Measurements from ENCODE around the gene MRPL2.

The MRPL2 gene

DNA sequence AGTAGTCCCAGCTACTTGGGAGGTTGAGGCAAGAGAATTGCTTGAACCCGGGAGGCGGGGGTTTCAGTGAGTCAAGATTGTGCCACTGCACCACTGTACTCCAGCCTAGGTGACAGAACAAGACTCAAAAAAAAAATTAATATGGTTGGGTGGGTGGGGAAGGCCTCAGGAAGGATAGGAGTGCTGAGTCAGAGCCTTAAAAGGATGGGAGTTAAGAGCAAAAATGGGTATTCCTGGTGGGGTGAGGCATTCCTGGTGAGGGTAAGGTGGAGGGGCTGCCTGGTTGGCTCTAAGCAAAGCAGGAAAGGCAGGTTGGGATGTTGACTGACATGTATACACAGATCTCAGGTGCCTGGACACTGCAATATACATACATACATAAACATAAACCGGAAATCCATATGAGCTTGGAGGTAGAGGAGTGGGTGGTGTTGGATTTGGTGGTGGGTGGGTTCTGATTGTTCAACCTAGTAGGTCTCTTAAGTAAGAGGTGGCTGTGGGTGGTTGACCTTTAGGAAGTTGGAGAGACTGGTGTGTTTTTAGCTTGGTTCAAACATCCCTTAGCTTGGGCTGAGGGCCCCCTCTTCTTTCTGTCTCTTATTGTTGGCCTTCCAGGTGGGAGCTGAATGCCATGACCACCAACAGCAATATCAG, 39.1 kb downstream of the MRPL2 start:
- DNase-seq (ENCODE audit: low spot score) = no peak

DNA sequence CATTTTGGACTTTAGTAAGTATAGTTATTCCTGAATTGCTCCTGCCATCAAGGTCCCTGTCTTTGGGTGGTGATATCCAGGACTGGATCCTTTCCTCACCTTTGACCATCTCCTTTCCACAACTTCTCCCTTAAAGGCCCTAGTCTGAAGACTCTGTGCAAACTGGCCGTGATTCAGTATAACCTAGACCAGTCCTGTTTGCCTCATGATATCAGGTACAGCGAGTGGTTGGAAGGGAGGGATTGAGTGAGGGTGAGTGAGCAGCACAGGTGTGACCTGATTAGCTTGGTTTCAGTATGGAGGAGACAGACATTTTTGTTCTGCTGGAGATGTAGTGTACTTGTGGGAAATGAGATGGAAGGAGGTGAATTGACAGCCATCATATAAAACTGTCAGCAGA, 40.1 kb downstream of the MRPL2 start:
- DNase-seq (ENCODE audit: low spot score) = no peak

DNA sequence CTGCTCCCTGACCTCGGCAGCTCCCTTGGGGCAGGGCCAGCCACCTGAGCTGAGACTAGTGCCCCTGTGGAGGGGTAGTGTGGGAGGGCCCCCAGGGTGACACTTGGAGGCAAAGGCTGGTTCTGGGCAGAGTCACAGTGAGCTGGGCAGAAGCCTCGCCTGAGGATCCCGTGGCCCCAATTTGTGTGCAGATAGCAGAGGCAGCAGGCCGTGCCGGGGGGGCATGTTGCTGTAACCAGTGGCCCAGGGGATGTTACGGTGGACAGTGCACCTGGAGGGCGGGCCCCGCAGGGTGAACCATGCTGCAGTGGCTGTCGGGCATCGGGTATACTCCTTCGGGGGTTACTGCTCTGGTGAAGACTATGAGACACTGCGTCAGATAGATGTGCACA, 42.3 kb downstream of the MRPL2 start:
- DNase-seq (ENCODE audit: low spot score) = no peak

DNA sequence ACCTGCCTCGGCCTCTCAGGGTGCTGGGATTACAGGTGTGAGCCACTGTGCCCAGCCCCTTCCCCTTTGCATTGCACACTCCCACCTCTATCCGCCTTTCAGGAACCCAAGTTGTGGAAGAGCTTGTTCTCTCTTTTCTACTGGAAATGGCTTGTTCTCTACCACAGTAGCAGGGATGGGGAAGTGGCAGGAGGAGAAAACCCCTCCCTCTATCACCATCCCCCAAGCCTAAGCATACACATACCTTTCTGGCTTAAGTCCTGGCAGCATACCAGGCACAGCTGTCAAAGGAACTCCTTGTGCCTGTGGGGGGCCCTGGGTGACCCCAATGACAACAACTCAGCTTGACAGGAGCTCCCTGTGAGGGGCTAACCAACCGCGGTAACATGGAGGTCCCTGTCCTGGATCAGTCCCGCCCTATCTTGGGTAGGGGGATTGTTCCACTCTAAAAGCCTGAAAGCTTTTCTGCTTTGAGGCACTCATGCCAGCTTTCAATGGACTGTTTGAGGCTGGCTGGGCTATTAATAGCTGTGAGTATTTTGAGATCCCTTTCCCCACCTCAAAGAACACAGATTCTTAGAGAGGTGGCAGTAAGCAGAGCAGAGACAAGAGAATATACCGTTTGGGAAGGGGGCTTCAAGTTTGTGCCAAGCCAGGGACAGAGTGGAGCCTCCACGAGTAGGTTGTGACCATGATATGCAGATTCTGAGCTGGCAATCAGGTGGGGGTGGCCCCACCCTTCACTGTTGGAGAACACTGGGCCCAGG, 42.9 kb downstream of the MRPL2 start:
- DNase-seq (ENCODE audit: low spot score) = no peak

DNA sequence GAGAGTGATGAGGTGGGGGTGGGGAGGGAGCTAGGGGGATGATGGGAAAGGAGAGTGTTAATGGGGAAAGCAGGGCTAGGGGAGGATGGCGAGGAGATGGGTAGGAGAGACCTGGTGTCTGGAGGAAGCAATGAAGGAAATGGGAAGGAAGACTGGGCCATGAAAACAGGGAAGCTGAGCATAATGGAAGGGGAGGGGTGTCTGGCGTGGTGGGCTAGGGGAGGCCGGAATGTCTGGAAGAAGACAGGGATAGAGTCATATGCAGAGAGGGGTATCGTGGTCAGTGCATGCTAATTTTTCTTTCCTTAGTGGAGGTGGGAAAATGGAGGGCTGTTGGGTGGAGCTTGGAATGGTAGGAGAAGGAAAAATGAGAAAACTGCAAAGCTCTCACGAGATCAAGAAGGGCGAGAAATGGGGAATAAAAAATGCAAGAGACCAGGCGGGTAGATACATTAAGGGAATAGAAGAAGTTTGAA, 44.8 kb downstream of the MRPL2 start:
- DNase-seq (ENCODE audit: low spot score) = no peak

DNA sequence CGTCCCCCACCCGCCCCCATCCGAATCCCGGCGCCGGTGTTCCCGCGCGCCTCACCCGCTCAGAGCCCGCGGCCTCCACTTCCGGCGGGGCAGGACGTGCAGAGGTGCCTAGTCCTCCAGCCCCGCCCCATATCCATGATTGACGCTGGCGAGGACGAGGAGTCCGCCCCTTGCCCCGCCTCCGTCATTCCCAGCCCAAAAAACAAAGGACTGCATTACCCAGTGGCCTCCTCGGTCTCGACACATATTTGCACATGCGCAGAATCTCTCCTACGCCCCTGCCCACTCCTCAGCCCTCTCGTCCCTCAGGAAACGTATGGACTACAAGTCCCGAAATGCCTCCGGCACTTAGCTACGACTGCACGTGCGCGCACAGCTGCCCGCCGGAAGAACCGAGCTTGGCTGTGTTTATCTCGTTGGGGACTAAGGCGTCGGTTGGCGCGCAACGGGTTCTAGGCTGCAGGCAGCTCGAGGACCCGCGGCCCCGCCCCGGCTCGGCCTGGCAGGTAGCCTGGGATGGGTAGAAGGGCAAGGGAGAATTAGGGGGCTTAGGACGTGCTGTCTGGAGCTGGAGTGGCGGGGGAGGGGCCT, 45.3 kb downstream of the MRPL2 start, which contains the start of the genes KLHDC3 and MEA1:
Gene KLHDC3 (plus strand): TSS at position 407 of the 591 bp plus-strand sequence. CDS start 2,944 bp downstream, outside the sequence.
Gene MEA1 (minus strand): TSS at position 104 of the 591 bp plus-strand sequence. CDS start 133 bp downstream, outside the sequence.
- DNase-seq (ENCODE audit: low spot score) = peak; percentile 100

DNA sequence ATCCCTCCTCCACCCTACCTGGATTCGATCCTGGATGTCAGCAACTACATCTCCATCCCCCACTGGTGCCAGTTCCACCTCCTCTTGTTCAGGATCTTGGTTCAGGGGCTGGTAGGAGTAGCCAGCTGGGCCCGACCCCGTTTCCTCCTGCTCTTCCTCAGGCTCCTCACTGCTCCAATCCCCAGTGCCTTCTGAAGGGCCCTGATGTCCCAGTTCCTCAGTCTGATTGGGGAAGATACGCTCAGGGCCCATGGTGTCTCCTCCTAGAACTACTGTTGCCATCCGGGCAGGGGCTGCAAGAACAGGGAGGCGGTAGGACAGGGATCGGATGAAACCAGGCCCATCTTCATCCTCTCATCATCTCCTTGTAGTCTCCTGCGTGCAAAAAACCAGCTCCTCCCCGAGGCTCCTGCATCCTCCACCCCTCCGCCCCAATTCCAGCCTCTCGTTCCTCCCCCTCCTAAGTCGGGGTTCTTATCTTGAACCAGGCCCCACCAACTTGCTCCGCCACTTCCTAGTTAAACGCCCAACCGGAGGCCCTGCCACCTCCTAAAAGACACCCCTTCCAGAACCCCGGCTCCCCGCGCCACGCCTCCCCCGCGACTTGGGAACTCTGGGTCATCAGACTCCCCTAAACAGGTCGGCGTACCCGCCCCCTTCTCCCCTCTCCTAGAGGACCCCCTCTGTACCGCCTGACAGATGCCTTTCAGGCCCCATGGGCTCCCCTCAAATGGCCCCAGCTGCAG, 46.0 kb downstream of the MRPL2 start:
- DNase-seq (ENCODE audit: low spot score) = no peak

DNA sequence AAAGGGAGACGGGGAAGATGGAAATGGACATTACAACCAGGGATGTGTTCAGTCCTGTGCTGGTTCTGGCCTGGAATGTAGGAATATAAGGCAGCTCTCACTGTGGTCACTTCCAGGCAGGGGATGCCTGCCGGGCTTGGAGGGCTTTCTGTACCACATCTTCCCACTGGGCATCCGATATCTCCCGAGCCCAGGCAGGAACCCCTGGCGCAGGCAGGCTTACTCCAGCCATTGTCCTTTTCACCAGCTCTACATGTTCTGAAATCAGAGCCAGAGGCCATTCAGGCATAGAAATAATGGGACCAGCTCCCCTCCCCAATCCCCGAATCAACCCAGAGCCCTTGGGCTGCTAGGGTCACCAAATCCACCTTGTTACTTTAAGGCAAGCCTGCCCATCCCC, 46.9 kb downstream of the MRPL2 start:
- no peak for DNase-seq (ENCODE audit: low spot score)

DNA sequence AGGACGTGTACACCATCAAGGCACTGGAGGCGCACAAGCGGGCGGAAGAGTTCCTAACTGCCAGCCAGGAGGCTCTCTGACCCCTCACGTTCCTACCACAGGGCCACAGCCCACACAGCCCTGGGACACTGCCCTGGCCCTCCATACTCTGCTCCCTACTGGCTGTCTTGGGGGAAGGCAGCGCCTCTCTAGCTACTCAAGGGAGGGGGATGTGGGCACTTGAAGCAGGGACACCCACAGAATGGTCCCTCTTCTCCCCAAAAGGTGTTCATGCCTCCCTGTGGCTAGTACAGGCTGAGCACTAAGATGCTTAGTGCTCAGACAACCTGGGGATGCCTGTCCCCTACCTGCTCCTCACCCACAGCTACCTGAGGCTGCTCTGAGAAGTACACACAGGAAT, 48.0 kb downstream of the MRPL2 start:
- no peak for DNase-seq (ENCODE audit: low spot score)

DNA sequence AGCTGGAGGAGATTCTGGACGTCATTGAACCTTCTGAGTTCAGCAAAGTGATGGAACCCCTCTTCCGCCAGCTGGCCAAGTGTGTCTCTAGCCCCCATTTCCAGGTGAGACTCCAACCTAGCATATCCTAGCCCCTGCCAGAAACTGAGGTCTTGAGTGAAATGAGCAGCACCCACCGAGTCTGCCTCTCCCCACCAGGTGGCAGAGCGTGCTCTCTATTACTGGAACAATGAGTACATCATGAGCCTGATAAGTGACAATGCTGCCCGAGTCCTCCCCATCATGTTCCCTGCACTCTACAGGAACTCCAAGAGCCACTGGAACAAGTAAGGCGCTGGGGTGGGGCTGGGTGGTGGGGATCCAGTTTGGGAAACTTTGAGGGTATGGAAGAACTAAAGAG, 50.1 kb downstream of the MRPL2 start:
- no peak for DNase-seq (ENCODE audit: low spot score)

DNA sequence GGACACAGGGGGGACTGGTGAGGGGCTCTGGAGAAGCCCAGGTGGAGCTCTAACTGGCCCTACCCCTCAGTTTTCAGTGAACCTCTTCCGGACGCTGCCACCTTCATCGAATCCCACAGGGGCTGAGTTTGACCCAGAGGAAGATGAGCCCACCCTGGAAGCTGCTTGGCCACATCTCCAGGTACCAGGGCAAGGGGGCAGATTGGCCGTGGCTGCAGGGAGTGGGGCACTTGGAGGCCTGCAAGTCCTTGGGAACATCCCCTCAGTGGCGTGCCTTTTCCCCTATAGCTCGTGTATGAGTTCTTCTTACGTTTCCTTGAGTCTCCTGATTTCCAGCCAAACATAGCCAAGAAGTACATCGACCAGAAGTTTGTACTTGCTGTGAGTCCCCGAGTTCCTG, 52.1 kb downstream of the MRPL2 start:
- no peak for DNase-seq (ENCODE audit: low spot score)

DNA sequence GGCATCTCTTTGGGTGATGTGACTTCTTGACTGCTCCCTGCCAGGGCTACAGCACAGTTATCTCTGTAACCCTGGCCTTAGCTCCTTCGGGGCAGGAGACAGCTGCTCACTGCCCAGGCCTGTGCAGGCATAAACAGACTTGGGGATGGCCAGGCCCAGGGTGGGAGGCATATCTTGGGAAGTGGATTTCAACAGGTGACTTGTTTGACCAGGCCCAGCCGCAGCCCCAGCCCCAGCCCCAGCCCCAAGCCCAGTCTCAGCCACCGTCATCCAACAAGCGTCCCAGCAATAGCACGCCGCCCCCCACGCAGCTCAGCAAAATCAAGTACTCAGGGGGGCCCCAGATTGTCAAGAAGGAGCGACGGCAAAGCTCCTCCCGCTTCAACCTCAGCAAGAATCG, 53.0 kb downstream of the MRPL2 start:
- no peak for DNase-seq (ENCODE audit: low spot score)

DNA sequence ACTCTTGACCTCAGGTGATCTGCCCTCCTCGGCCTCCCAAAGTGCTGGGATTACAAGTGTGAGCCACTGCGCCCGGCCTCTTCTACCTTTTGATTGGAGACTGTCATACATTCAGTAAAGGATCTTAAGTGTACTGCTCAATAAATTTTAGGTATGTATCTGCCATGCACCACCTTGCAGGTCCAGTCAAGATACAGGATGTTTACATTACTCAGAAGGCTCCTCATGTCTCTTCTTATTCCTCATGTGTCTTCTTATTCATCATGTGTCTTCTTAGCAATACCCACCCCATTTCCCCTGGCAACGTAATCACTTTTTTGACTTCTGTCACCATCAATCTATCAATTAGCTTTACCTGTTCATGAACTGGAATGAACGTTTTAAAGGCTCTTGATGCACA, 53.4 kb downstream of the MRPL2 start:
- no peak for DNase-seq (ENCODE audit: low spot score)
